ENCODE results near the gene MLN.
A peak's percentile ranks its signal among the peaks of the same experiment; 100 is the strongest.

The MLN gene

GRCh38 chr6:33779290-33779689, 24.5 kb downstream of the MLN start:
- peak; percentile 78 for TF ChIP-seq CTCF (IDR thresholded peaks at IDR 0.05; ENCODE audit: low read depth, low read length)
- Histone ChIP-seq H3K4me1 (peaks cover 12% of the 10 kb centered on the region), H3K4me3 (ENCODE audit: low read depth, low read length) (no peak overlapping the region), H3K27me3 (no peaks in the 10 kb centered on the region), H3K9me3 (no peaks in the 10 kb centered on the region), H3K36me3 (peaks cover 86% of the 10 kb centered on the region)
- peak; percentile 67 for DNase-seq

- no peaks in the 10 kb centered on the region for H3K27me3 ChIP-seq
- peaks cover 82% of the 10 kb centered on the region for H3K36me3 ChIP-seq
- H3K9me3 ChIP-seq: no peaks in the 10 kb centered on the region
- TF ChIP-seq CTCF (IDR thresholded peaks at IDR 0.05; ENCODE audit: low read depth, low read length): no peak
- no peak for DNase-seq
- no peak overlapping the region for H3K4me3 ChIP-seq (ENCODE audit: low read depth, low read length)
- H3K4me1 ChIP-seq: peaks cover 12% of the 10 kb centered on the region
Observed at GRCh38 chr6:33778444-33779121, 25.2 kb downstream of the MLN start.

GRCh38 chr6:33777398-33778388, 26.1 kb downstream of the MLN start:
- DNase-seq: peak; percentile 37
- H3K27me3 ChIP-seq: no peaks in the 10 kb centered on the region
- peaks cover 12% of the 10 kb centered on the region for H3K4me1 ChIP-seq
- TF ChIP-seq CTCF (IDR thresholded peaks at IDR 0.05; ENCODE audit: low read depth, low read length): no peak
- no peak overlapping the region for H3K4me3 ChIP-seq (ENCODE audit: low read depth, low read length)
- H3K36me3 ChIP-seq: peaks cover 74% of the 10 kb centered on the region
- no peaks in the 10 kb centered on the region for H3K9me3 ChIP-seq

GRCh38 chr6:33776764-33777163, 27.0 kb downstream of the MLN start:
- DNase-seq: no peak
- Histone ChIP-seq H3K4me1 (peaks cover 12% of the 10 kb centered on the region), H3K9me3 (no peaks in the 10 kb centered on the region), H3K36me3 (peaks cover 73% of the 10 kb centered on the region), H3K4me3 (ENCODE audit: low read depth, low read length) (no peak overlapping the region), H3K27me3 (no peaks in the 10 kb centered on the region)
- no peak for TF ChIP-seq CTCF (IDR thresholded peaks at IDR 0.05; ENCODE audit: low read depth, low read length)

GRCh38 chr6:33776186-33776585, 27.6 kb downstream of the MLN start:
- DNase-seq: no peak
- TF ChIP-seq CTCF (IDR thresholded peaks at IDR 0.05; ENCODE audit: low read depth, low read length): no peak
- no peak overlapping the region for H3K4me3 ChIP-seq (ENCODE audit: low read depth, low read length)
- H3K27me3 ChIP-seq: no peaks in the 10 kb centered on the region
- H3K4me1 ChIP-seq: peaks cover 7% of the 10 kb centered on the region
- peaks cover 73% of the 10 kb centered on the region for H3K36me3 ChIP-seq
- no peaks in the 10 kb centered on the region for H3K9me3 ChIP-seq
